GM18861 (cell line): ENCODE measurements around the gene FBXO47.

ENCODE experiments used
- ATAC-seq: cut with Tn5 transposase; IDR thresholded peaks from one replicate; pipeline ENCODE4 v1.9.1; 2021; ENCODE audit not compliant: unreplicated experiment

Gene FBXO47

DNA sequence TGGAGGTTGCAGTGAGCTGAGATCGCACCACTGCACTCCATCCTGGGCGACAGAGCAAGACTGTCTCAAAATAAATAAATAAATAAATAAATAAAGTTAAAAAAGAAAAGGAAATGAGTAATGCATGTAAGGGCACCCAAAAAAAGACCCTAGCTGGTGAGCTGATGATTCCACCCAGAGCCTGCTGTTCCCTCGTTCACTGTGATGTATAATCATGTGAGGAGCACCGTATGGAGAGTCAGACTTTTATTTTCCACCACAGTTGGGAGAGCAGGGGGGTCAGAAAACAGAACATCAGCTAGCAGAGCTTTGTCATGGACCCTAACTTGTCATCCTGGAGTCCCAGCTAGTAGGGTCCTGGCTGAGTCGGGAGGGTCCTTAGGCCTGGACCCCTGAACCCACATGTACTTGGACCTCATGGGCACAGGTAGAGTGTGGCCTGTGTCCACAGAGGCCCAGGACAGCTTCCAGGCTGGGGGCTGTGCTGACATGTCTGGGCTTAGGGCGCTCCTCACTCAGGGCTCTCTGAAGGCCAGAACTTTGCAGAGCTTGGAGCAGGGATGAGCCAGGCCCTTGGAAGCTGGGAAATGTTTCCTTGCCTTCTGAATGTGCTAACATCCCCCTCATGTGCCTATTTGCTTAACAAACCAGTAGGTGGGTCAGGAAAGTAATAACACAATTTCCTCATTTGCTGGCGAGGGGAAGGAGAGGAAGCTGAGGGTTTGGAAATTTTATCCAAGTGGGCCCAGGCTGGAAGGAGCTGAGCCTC is 60.6 kb downstream of the FBXO47 start:
- ATAC-seq: no peak

DNA sequence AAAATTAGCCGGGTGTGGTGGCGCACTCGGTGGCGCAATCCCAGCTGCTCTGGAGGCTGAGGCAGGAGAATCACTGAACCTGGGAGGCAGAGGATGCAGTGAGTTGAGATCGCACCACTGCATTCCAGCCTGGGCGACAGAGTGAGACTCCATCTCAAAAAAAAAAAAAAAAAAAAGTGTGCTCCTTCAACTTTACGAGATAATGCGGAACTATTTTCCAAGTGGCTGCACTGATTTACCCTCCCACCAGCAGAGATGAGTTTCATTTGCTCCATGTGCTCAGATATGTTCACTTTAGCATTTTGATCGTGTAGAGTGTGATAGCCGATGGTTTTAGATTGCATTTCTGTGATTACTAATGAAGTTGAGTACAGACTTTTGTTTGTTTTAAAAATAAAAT is 61.8 kb downstream of the FBXO47 start:
- no peak for ATAC-seq

- no peak for ATAC-seq
Observed at GRCh38 chr17:38904892-38905291, 62.3 kb downstream of the FBXO47 start.

DNA sequence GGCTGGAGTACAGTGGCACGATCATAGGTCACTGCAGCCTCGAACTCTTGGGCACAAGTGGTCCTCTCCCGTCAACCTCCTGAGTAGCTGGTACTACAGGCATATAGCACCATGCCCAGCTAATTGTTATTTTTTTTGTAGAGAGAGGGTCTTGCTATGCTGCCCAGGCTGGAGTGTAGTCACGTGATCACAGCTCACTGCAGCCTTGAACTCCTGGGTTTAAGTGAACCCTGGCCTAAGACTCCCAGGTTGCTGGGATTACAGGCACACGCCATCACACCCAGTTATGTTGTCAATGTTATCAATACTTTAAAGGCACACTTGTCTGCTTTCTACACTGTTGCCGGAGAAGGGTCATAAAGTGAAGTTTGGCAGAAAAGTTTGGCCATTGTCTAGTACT is 63.8 kb downstream of the FBXO47 start:
- ATAC-seq: no peak

DNA sequence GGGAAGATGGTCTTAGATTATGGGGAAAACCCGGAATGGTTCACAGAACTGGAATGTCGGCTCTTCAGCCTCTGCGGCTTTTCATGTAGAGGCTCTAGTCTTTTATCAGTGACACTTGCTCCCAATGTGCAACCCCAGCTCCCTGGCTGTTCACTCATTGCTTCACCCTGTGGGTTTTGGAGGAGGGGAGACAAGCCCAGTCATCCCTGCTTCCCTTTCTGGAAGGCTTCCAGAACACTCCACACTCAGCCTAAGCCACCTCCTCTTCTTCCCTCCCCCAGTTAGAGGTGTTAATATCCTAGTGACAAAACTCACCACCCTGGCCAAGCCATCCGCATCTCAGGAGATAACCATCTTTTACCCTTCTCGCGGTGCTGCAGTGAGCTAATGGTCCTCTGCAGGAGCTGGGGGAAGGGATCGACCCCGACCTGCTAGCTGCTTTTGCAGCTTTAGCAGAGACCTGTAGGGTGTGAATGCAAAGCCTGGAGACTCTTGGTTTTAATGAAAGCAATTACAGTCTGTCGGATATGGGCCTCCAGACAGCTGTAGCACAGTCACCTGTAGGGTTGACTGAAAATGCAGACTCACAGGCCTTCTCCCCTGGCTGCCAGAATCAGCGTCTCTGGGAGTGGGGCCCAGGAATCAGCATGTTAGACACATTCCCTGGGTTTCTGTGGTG is 66.1 kb downstream of the FBXO47 start:
- ATAC-seq: no peak

- no peak for ATAC-seq
Observed at GRCh38 chr17:38899421-38899820, 67.8 kb downstream of the FBXO47 start.

DNA sequence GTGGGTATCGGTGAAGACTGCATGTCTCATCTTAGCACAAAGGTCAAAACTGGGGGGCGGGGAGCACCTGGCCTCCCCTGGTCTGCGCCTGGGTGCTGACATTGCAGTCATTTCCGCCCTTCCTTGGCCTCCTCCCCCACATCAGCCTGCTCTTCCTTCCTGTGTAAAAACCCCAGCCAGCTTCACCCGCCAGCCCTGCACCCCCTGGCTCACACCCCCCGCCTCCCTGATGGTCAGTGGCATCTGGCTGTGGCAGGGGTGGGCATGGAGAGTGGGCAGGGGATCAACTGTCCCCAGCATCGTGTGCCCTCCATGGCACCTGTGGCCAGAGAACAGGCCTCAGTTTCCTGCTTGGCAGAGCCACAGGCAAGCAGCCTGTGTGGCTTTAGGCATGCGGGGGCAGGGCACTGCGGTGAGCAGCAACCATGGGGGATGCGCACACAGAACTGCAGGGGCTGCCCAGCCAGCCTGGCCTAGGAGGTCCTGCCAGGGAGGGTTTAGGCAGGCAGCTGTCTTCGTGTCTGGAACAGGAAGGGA is 68.3 kb downstream of the FBXO47 start:
- ATAC-seq: peak; percentile 55

- ATAC-seq: peak; percentile 20
Observed at GRCh38 chr17:38898291-38898679, 68.9 kb downstream of the FBXO47 start.

- ATAC-seq: no peak
Observed at GRCh38 chr17:38897671-38898290, 69.4 kb downstream of the FBXO47 start.

GRCh38 chr17:38897176-38897575 is 70.0 kb downstream of the FBXO47 start:
- no peak for ATAC-seq

GRCh38 chr17:38896346-38896954 is 70.8 kb downstream of the FBXO47 start:
- ATAC-seq: no peak

DNA sequence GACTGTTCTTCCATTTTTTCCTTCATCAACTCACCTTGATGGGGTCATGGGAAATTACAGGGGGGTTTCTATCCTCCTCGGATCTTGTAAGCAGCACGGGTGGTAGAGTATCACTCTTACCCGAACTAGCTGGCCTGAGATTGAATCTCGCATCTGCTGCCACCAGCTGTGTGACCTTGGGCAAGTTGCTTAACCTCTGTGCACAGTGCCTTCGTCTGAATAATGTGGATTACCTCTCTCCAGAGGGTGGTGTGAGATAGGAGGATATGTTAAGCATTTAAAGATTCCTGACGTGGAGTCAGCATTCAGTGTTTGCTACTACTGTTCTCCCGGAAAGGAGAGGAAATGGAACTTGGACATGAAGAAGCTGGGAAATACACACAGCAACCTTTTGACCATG is 72.9 kb downstream of the FBXO47 start:
- ATAC-seq: no peak

- ATAC-seq: no peak
Observed at GRCh38 chr17:38893607-38894006, 73.6 kb downstream of the FBXO47 start.

GRCh38 chr17:38893113-38893512 is 74.1 kb downstream of the FBXO47 start:
- ATAC-seq: no peak

- ATAC-seq: no peak
Observed at GRCh38 chr17:38892620-38893019, 74.6 kb downstream of the FBXO47 start.

DNA sequence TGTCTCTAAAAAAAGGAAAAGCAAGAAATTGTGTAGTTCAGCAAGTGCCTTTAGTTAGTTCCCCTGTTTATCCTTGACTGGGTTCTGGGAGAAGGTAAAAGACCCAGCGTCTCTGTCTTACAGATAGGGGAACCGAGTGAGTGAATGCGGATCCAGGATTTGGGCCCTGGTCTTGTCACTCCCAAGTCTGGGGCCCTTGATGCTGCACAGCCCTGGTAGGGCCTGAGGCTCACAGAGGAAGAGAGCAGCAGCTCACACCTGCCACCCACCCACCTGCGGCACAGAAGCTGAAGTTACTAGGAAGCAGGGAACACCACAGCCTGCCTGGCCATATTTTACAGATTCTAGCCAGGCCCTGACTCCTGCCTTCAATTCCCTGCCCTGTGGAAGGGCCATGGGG is 75.1 kb downstream of the FBXO47 start:
- ATAC-seq: no peak

GRCh38 chr17:38891441-38891840 is 75.8 kb downstream of the FBXO47 start:
- no peak for ATAC-seq

DNA sequence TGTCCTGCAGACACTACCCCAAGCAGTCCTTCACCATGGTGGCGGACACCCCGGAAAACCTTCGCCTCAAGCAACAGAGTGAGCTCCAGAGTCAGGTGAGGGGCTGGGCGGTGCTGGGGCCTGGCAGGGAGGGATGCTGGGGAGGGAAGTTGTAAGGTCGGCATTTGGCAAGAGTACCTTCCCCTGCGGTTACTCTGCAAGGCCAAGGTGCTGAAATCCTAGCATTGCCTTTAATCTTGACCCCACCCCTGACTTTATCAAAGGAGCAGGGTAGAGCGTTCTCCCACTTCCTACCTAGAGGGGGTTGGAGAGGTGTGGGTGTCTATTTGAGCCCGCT is 76.8 kb downstream of the FBXO47 start:
- ATAC-seq: no peak

DNA sequence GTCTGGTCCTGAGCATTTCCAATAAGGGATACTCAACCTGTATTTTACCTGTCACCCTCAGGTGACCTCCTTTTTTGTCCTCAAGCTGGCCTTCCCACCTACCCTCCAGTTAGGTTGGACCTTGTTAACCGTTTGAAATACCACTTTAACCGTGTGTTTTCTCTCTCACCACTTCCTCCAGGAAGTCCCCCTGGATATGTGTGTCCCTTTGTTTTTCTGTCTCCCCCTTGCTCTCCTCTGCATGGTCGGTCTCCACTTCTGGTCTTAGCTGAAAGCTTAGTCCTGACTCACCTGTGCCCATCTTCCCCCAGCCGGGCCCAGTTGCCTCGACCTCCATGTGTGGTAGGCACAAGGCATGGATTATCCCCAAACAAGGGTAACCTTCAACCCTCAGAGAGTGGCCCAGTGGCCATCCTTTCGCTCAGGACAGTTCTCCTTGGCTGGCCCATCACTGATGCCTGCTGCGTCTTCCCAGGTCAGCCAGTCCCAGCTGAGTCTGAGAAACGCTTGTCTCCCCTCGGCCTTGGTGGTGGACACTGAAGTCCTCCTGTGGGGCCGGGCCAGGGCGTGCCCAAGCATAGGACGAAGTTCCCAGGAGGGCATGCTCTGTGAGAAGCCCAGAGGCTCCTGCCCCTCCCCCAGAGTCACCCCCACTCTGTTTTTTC is 77.3 kb downstream of the FBXO47 start:
- no peak for ATAC-seq

GRCh38 chr17:38888842-38889241 is 78.4 kb downstream of the FBXO47 start:
- ATAC-seq: no peak

- no peak for ATAC-seq
Observed at GRCh38 chr17:38886643-38887010, 80.6 kb downstream of the FBXO47 start.
